GM10248 (cell line): Measurements from ENCODE around the gene ZNF135.

Source experiments
- CTCF ChIA-PET: fragments of 300-600 bp; sonication (Branson Sonifier 250); formaldehyde crosslinking; extraction: SDS; loops from one replicate; lab custom pipeline; 2021; ENCODE audit warnings: antibody characterized with exemption; lab: Yijun Ruan, JAX
- POLR2A ChIA-PET: fragments of 350-650 bp; sonication (Branson Sonifier 250); formaldehyde crosslinking; extraction: SDS; loops from one replicate; lab custom pipeline; 2020; ENCODE audit warnings: antibody characterized with exemption; lab: Yijun Ruan, JAX
- DNase-seq: peaks from one replicate; pipeline ENCODE4 v3.0.0; 2012; ENCODE audit errors: extremely low spot score
- TF ChIP-seq, protein P1 (sequence below): IDR thresholded peaks from 2 replicates; pipeline ENCODE4 v1.5.1; 2012; ENCODE audit warnings: mild to moderate bottlenecking, low read depth; ENCODE audit errors: extremely low read depth, missing control alignments, control extremely low read depth

The ZNF135 gene

DNA sequence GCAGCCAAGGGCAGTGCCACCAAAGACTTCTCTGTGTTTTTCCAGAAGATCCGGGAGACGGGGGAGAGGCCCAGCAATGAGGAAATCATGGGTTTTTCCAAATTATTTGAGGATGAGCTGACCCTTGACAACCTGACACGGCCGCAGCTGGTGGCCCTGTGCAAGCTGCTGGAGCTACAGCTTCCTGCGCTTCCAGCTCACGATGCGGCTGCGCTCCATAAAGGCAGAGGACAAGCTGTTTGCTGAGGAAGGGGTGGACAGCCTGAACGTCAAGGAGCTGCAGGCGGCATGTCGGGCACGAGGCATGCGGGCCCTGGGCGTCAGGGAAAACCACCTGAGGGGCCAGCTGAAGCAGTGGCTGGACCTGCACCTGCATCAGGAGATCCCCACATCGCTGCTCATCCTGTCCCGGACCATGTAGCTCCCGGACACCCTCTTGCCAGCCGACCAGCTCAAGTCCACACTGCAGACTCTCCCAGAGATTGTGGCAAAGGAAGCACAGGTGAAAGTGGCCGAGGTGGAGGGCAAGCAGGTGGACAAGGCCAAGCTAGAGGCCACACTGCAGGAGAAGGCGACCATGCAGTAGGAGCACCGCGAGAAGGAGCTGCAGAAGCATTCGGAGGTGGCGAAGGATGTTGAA is 13.6 kb upstream of the ZNF135 start:
- POLR2A ChIA-PET = no interaction called here
- CTCF ChIA-PET = no interaction called here
- TF ChIP-seq, protein P1, sequence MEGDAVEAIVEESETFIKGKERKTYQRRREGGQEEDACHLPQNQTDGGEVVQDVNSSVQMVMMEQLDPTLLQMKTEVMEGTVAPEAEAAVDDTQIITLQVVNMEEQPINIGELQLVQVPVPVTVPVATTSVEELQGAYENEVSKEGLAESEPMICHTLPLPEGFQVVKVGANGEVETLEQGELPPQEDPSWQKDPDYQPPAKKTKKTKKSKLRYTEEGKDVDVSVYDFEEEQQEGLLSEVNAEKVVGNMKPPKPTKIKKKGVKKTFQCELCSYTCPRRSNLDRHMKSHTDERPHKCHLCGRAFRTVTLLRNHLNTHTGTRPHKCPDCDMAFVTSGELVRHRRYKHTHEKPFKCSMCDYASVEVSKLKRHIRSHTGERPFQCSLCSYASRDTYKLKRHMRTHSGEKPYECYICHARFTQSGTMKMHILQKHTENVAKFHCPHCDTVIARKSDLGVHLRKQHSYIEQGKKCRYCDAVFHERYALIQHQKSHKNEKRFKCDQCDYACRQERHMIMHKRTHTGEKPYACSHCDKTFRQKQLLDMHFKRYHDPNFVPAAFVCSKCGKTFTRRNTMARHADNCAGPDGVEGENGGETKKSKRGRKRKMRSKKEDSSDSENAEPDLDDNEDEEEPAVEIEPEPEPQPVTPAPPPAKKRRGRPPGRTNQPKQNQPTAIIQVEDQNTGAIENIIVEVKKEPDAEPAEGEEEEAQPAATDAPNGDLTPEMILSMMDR = no peak
- no peak for DNase-seq

GRCh38 chr19:58046856-58047255 is 12.2 kb upstream of the ZNF135 start:
- ChIA-PET CTCF (no interaction called here), POLR2A (no interaction called here)

DNA sequence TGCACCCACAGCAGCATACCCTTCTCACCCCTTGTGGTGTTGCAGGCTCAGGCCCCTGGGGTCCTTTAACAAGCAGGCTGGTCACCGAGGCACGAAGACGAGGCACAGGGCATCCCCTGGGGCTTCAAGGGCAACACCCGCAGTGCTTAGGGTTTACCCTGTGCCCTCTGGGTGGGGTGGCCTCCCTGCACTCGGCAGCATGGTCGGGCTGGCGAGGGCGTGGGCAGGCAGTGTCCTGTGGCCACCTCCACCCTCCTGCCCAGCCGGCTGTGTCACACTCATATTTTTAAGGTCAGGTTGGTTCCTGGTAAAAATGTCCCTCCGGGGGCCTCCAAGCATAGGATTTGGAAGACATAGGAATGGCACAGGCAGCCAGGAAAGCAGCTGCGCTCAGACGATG is 11.4 kb upstream of the ZNF135 start:
- no peak for DNase-seq
- CTCF ChIA-PET = no interaction called here
- TF ChIP-seq, protein P1 = no peak
- POLR2A ChIA-PET = no interaction called here

More at GRCh38 chr19:58046856-58047255, 12.2 kb upstream of the ZNF135 start:
- DNase-seq = no peak
- TF ChIP-seq, protein P1 = no peak

GRCh38 chr19:58052256-58052655 is 6.8 kb upstream of the ZNF135 start:
- no peak for DNase-seq
- POLR2A ChIA-PET = no interaction called here
- TF ChIP-seq, protein P1 = no peak
- CTCF ChIA-PET = interaction anchor here (1.3 kb wide), 1 partner anchor 15 kb away, joined by 3 read pairs; no protein-coding TSS in a partner anchor

- CTCF ChIA-PET = no interaction called here
- TF ChIP-seq, protein P1 = no peak
- no peak for DNase-seq
- POLR2A ChIA-PET = no interaction called here
Measured at GRCh38 chr19:58053480-58054156, 5.5 kb upstream of the ZNF135 start.

- CTCF ChIA-PET = no interaction called here
- POLR2A ChIA-PET = no interaction called here
- no peak for DNase-seq
- TF ChIP-seq, protein P1 = no peak
Measured at GRCh38 chr19:58054901-58055874, 3.9 kb upstream of the ZNF135 start.
